Testis (tissue), 2 donors: ENCODE data around the gene PPT2.

Experiments
- CTCF ChIP-seq, 3 experiments: fragments of 450-650 bp in 2 of 3; fragments of 200-600 bp in 1 of 3; sonication (generic) in 1 of 3; IDR thresholded peaks; one replicate each; pipeline ENCODE4 v1.5.1; 2016 to 2019; ENCODE audit warnings: antibody characterized with exemption in 3 of 3, mild to moderate bottlenecking in 2 of 3, moderate library complexity in 1 of 3
- POLR2A ChIP-seq: fragments of 450-650 bp; IDR thresholded peaks from one replicate; pipeline ENCODE4 v1.6.1; 2017; ENCODE audit warnings: antibody characterized with exemption, mild to moderate bottlenecking, moderate library complexity

- TF ChIP-seq POLR2A (no peak), CTCF (IDR thresholded peaks at IDR 0.05) (no peak)
Measured at GRCh38 chr6:32127409-32127716, 26.6 kb upstream of the PPT2 start.
